Measurements from ENCODE around the gene RPP40. TPM values are rescaled to one million over a fixed set of nuclear protein-coding genes. Genes with fewer than 3 reads are reported as not detected.

RPP40 gene
- total RNA-seq, 6 donors from 2014 or later, result 2.4 to 7.9 (median 4.3) TPM; not detected in 1

GRCh38 chr6:5045416-5045815, 41.6 kb upstream of the RPP40 start:
- no peak for ATAC-seq (ENCODE audit: low FRiP score in 2 of 2)
- Histone ChIP-seq H3K9me3 (peaks cover 0 to 7% (median under 1%) of the 10 kb centered on the region in 4 donors), H3K36me3 (no peaks in the 10 kb centered on the region), H3K27ac (no peak overlapping the region), H3K27me3 (no peaks in the 10 kb centered on the region), H3K4me1 (no peaks in the 10 kb centered on the region), H3K4me3 (no peak overlapping the region)
- WGBS, 2 donors, result 67 to 68% methylated on average over 8 of the region's 8 CpGs
- no peak for TF ChIP-seq POLR2A (IDR thresholded peaks at IDR 0.05)
- TF ChIP-seq EP300 (IDR thresholded peaks at IDR 0.05), result no peak
- no peak for TF ChIP-seq POLR2AphosphoS5 (IDR thresholded peaks at IDR 0.05)
- no peak for TF ChIP-seq CTCF (IDR thresholded peaks at IDR 0.05)
- no peak for DNase-seq

- DNase-seq (no peak), ATAC-seq (ENCODE audit: low FRiP score in 2 of 2) (no peak)
- no peaks in the 10 kb centered on the region for H3K27me3 ChIP-seq
- no peak overlapping the region for H3K4me3 ChIP-seq
- H3K27ac ChIP-seq, result no peak overlapping the region
- TF ChIP-seq EP300 (IDR thresholded peaks at IDR 0.05), result no peak
- no peak for TF ChIP-seq POLR2A (IDR thresholded peaks at IDR 0.05)
- no peak for TF ChIP-seq POLR2AphosphoS5 (IDR thresholded peaks at IDR 0.05)
- no peak for TF ChIP-seq CTCF (IDR thresholded peaks at IDR 0.05)
- WGBS, 2 donors, result 71 to 95% methylated on average over 3 of the region's 3 CpGs
- peaks cover 0 to 2% (median 0%) of the 10 kb centered on the region in 4 donors for H3K9me3 ChIP-seq
- no peaks in the 10 kb centered on the region for H3K4me1 ChIP-seq
- H3K36me3 ChIP-seq, result no peaks in the 10 kb centered on the region
These were observed 41.0 kb upstream of the RPP40 start for GRCh38 chr6:5044866-5045265.

- TF ChIP-seq POLR2AphosphoS5 (IDR thresholded peaks at IDR 0.05), result no peak
- no peak for TF ChIP-seq CTCF (IDR thresholded peaks at IDR 0.05)
- TF ChIP-seq POLR2A (IDR thresholded peaks at IDR 0.05), result no peak
- no peak for TF ChIP-seq EP300 (IDR thresholded peaks at IDR 0.05)
- H3K27me3 ChIP-seq, result no peaks in the 10 kb centered on the region
- 91 to 97% methylated on average over 3 of the region's 3 CpGs for WGBS, 2 donors
- DNase-seq (no peak), ATAC-seq (ENCODE audit: low FRiP score in 2 of 2) (no peak)
- no peak overlapping the region for H3K4me3 ChIP-seq
- H3K4me1 ChIP-seq, result no peaks in the 10 kb centered on the region
- no peaks in the 10 kb centered on the region for H3K36me3 ChIP-seq
- H3K27ac ChIP-seq, result no peak overlapping the region
- no peaks in the 10 kb centered on the region for H3K9me3 ChIP-seq
These were observed 38.6 kb upstream of the RPP40 start for GRCh38 chr6:5042436-5042835.

GRCh38 chr6:5041955-5042354, 38.1 kb upstream of the RPP40 start:
- TF ChIP-seq EP300 (IDR thresholded peaks at IDR 0.05) (no peak), CTCF (IDR thresholded peaks at IDR 0.05) (no peak), POLR2AphosphoS5 (IDR thresholded peaks at IDR 0.05) (no peak), POLR2A (IDR thresholded peaks at IDR 0.05) (no peak)
- no peak overlapping the region for H3K27ac ChIP-seq
- H3K9me3 ChIP-seq, result no peaks in the 10 kb centered on the region
- 31 to 42% methylated on average over 2 of the region's 2 CpGs for WGBS, 2 donors
- no peak for DNase-seq
- H3K27me3 ChIP-seq, result no peaks in the 10 kb centered on the region
- H3K4me3 ChIP-seq, result no peak overlapping the region
- ATAC-seq (ENCODE audit: low FRiP score in 2 of 2), result no peak
- no peaks in the 10 kb centered on the region for H3K4me1 ChIP-seq
- H3K36me3 ChIP-seq, result no peaks in the 10 kb centered on the region

- Histone ChIP-seq H3K9me3 (no peaks in the 10 kb centered on the region), H3K27me3 (no peaks in the 10 kb centered on the region), H3K4me1 (peaks cover 0 to 6% (median 0%) of the 10 kb centered on the region in 4 donors), H3K4me3 (no peak overlapping the region), H3K27ac (no peak overlapping the region), H3K36me3 (no peaks in the 10 kb centered on the region)
- WGBS, 2 donors, result 78 to 82% methylated on average over 7 to 8 of the region's 8 CpGs
- TF ChIP-seq POLR2A (IDR thresholded peaks at IDR 0.05) (no peak), EP300 (IDR thresholded peaks at IDR 0.05) (no peak), CTCF (IDR thresholded peaks at IDR 0.05) (no peak), POLR2AphosphoS5 (IDR thresholded peaks at IDR 0.05) (no peak)
- ATAC-seq (ENCODE audit: low FRiP score in 2 of 2), result no peak
- DNase-seq, result no peak
These were observed 32.4 kb upstream of the RPP40 start for GRCh38 chr6:5036269-5036668.

All from upper lobe of left lung (tissue), 6 donors.